Adrenal gland (tissue), 12 donors: ENCODE results near the gene TTLL5. TPM values are rescaled to one million over a fixed set of nuclear protein-coding genes. Genes with fewer than 3 reads are reported as not detected.

Experiments
- DNase-seq, 7 donors: peaks; one replicate each; pipeline ENCODE4 v3.0.0-alpha.2; 2019 to 2020
- H3K27ac ChIP-seq, 5 donors: fragments of 200-600 bp; sonication (generic) in 4 of 5; 1 replicate in 3 of 5; 2 replicates in 2 of 5; pipeline versions ENCODE4 v1.5.1 to v1.8.0; 2016 to 2020; ENCODE audit warnings: mild to moderate bottlenecking in 1 of 5
- H3K27me3 ChIP-seq: fragments of 200-600 bp; 2 replicates; pipeline ENCODE4 v1.8.0; 2021
- H3K36me3 ChIP-seq, 2 donors: fragments of 200-600 bp; replicated peaks in 1 of 2; 1 replicate in 1 of 2; 2 replicates in 1 of 2; pipeline versions ENCODE4 v1.5.1 to v1.8.0; 2018 to 2022
- H3K4me1 ChIP-seq, 2 donors: fragments of 200-600 bp; replicated peaks in 1 of 2; 1 replicate in 1 of 2; 2 replicates in 1 of 2; pipeline versions ENCODE4 v1.5.1 to v1.8.0; 2018 to 2021
- H3K4me3 ChIP-seq, 4 donors: fragments of 200-600 bp; sonication (generic) in 3 of 4; one replicate each; pipeline ENCODE4 v1.5.1; 2016 to 2018
- H3K9me3 ChIP-seq, 3 donors: fragments of 200-600 bp; sonication (generic) in 1 of 3; replicated peaks in 1 of 3; 1 replicate in 2 of 3; 2 replicates in 1 of 3; pipeline versions ENCODE4 v1.5.1 to v1.8.0; 2016 to 2021
- POLR2A ChIP-seq, 2 donors: fragments of 450-650 bp; IDR thresholded peaks; one replicate each; pipeline ENCODE4 v1.6.1; 2017; ENCODE audit warnings: antibody characterized with exemption in 2 of 2, mild to moderate bottlenecking in 2 of 2, moderate library complexity in 1 of 2
- WGBS, 4 donors: extraction: QIAGEN DNeasy Blood & Tissue Kit in 2 of 4; methylation state at CpG; one replicate each; pipeline versions ENCODE4 v1.1.5 to v1.1.7; 2013 to 2017; 5-methylcytosine and 5-hydroxymethylcytosine counted together
- intact Hi-C, 2 donors: fragments of 100-400 bp; cut with DNase I; formaldehyde crosslinking; loops; one replicate each; pipeline versions ENCODE4 v1.14.1 to v1.15.0; 2022 to 2023
- polyA plus RNA-seq, 3 donors: library from polyadenylated mRNA; stranded (reverse); fragments of 200-250 nt in 2 of 3; fragments of 350-450 nt in 1 of 3; fragmentation: Illumina TruSeq in 1 of 3; extraction: RNeasy Lipid Tissue Mini Kit (QIAGEN cat#74804) in 1 of 3; gene quantifications; one replicate each; pipeline ENCODE4 v1.2.3, GENCODE V29; 2013 to 2014
- total RNA-seq, 9 donors: library from RNA; depleted of rRNA in 4 of 9; stranded (reverse); fragments of >200 nt in 4 of 9; fragments of 120-200 nt in 1 of 9; fragmentation: NEBNext Ultra II Directional in 1 of 9; extraction: Animal tissue kit (Norgen Biotek cat#: 25700) in 1 of 9; gene quantifications; one replicate each; pipeline versions ENCODE4 v1.1.0 to v1.2.4, GENCODE V29; 2013 to 2023
- TF ChIP-seq, protein P1 (sequence below), 6 experiments: fragments of 450-650 bp in 4 of 6; fragments of 200-600 bp in 2 of 6; sonication (generic) in 1 of 6; IDR thresholded peaks; 1 replicate in 5 of 6; 2 replicates in 1 of 6; pipeline versions ENCODE4 v1.5.1 to v1.8.0; 2016 to 2021; ENCODE audit warnings: antibody characterized with exemption in 6 of 6, mild to moderate bottlenecking in 2 of 6, moderate library complexity in 1 of 6
- donor health status: healthy with polysubstance abuse.
- donor health status: Bipolar disorder and iron deficiency.
- donor health status: DM: yes; HTN: yes; CAD: no.
- donor health status: DM: no; HTN: no; CAD: no.
- donor health status: DM: no; HTN: no; CAD: no.
- donor health status: DM: yes; HTN: yes; CAD: no.

The TTLL5 gene
- total and polyA plus RNA-seq, 12 donors: 12.7 to 34.0 (median 24.1) TPM

DNA sequence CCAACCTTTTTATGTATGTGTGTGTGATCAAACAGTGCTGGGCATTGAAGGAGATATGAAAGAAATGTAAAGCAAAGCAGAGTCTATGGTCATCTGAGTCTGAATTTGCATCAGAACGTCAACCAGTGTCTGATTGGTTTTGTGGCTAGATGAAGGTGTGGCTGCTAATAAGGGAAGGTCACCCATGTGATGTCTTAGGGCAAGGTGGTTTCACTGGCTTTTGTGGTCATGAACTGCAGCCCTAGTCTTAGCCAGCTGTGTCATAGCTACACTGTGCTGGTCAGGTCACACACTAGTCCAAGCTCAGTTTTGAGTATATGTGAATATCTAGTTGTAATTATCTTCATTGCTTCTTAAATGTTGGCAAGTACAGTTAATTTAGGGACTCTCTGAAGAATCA, 214.9 kb downstream of the TTLL5 start:
- TF ChIP-seq, protein P1, sequence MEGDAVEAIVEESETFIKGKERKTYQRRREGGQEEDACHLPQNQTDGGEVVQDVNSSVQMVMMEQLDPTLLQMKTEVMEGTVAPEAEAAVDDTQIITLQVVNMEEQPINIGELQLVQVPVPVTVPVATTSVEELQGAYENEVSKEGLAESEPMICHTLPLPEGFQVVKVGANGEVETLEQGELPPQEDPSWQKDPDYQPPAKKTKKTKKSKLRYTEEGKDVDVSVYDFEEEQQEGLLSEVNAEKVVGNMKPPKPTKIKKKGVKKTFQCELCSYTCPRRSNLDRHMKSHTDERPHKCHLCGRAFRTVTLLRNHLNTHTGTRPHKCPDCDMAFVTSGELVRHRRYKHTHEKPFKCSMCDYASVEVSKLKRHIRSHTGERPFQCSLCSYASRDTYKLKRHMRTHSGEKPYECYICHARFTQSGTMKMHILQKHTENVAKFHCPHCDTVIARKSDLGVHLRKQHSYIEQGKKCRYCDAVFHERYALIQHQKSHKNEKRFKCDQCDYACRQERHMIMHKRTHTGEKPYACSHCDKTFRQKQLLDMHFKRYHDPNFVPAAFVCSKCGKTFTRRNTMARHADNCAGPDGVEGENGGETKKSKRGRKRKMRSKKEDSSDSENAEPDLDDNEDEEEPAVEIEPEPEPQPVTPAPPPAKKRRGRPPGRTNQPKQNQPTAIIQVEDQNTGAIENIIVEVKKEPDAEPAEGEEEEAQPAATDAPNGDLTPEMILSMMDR (IDR thresholded peaks at IDR 0.05): no peak
- TF ChIP-seq POLR2A (IDR thresholded peaks at IDR 0.05): no peak
- intact Hi-C loops: no loop called here
- Histone ChIP-seq H3K27ac (no peak overlapping the region), H3K9me3 (no peaks in the 10 kb centered on the region), H3K36me3 (no peaks in the 10 kb centered on the region), H3K4me1 (no peaks in the 10 kb centered on the region), H3K27me3 (no peaks in the 10 kb centered on the region), H3K4me3 (no peak overlapping the region)
- no peak for DNase-seq
- WGBS, 4 donors: 72 to 89% (median 79%) methylated on average over 1 of the region's 1 CpG

DNA sequence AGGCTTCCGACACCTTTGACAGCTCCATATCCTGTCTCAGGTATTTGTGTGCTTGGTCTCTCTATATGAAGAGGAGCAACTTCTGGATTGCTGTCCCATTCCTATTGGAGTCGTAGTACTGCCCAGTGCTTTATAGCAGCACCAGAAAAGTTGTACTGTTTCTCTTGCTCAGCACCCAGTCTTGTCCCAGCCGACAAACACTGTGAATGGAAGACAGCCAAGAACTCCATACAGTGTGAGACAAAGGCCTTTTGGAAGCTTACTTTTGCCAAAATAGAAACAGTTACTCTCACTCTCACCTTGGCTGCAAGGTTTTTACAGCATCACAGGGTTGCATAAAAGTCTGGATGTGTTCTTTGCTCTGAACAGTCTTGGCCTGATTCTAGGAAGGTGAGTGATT, 215.5 kb downstream of the TTLL5 start:
- DNase-seq: no peak
- no peak for TF ChIP-seq POLR2A (IDR thresholded peaks at IDR 0.05)
- TF ChIP-seq, protein P1 (IDR thresholded peaks at IDR 0.05): no peak
- Histone ChIP-seq H3K4me3 (no peak overlapping the region), H3K9me3 (no peaks in the 10 kb centered on the region), H3K4me1 (no peaks in the 10 kb centered on the region), H3K27ac (no peak overlapping the region), H3K27me3 (no peaks in the 10 kb centered on the region), H3K36me3 (no peaks in the 10 kb centered on the region)
- intact Hi-C loops: no loop called here
- WGBS, 4 donors: 74 to 92% (median 82%) methylated on average over 3 of the region's 3 CpGs

DNA sequence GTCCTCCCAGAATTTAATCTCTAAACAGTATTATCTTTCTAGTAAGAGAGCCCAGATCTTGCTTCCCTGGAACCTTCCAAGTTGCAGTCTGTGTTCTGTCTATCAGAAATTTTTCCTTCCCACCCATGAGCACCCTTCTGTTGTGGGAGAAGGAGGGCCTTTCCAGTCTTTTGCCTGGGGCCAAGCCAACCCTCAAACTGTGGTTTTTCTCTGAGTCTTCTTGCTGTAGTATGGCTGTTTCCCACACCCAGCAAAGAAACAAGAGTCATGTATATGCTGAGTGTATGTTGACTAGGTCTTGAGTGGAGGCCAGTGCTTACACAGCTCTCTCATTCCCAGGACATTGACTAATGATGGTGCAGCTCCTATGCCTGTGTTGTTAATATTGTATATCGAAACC, 216.2 kb downstream of the TTLL5 start:
- Histone ChIP-seq H3K4me3 (no peak overlapping the region), H3K27ac (no peak overlapping the region), H3K27me3 (no peaks in the 10 kb centered on the region), H3K9me3 (no peaks in the 10 kb centered on the region), H3K4me1 (no peaks in the 10 kb centered on the region), H3K36me3 (no peaks in the 10 kb centered on the region)
- TF ChIP-seq, protein P1 (IDR thresholded peaks at IDR 0.05): no peak
- no peak for TF ChIP-seq POLR2A (IDR thresholded peaks at IDR 0.05)
- DNase-seq: no peak
- intact Hi-C loops: no loop called here
- WGBS, 4 donors: 78 to 93% (median 92%) methylated on average over 1 of the region's 1 CpG

DNA sequence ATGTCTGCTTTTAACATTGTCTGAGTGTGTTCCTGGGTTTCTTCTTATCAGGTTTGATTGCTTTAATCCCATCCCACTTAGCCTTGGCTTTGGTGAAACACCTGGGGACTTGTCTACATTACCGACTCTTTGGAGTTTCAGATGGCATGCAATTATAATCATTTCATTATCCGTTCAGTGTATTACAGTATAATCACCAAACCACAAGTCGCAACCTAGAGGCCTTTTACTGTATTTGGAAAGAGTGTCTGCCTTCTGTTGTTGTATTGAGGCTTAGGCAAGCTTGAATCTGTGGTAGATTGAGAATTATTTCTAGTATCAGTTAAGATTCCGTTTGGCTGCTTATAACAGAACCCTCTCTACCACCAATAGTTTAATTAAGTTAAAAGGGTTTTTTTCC, 216.8 kb downstream of the TTLL5 start:
- intact Hi-C loops: no loop called here
- 87 to 97% (median 91%) methylated on average over 4 of the region's 4 CpGs for WGBS, 4 donors
- TF ChIP-seq, protein P1 (IDR thresholded peaks at IDR 0.05): no peak
- no peak for TF ChIP-seq POLR2A (IDR thresholded peaks at IDR 0.05)
- no peaks in the 10 kb centered on the region for H3K36me3 ChIP-seq
- H3K9me3 ChIP-seq: no peaks in the 10 kb centered on the region
- no peak overlapping the region for H3K27ac ChIP-seq
- no peak for DNase-seq
- H3K4me1 ChIP-seq: no peaks in the 10 kb centered on the region
- H3K4me3 ChIP-seq: no peak overlapping the region
- no peaks in the 10 kb centered on the region for H3K27me3 ChIP-seq
